NCI-H2081 (cell line): ENCODE data around the gene ERC2.
A peak's percentile ranks its signal among the peaks of the same experiment; 100 is the strongest.

Experiments used
- DNase-seq, 2 experiments: peaks; one replicate each; lab custom pipeline; 2025; lab: John Stamatoyannopoulos, UW

Gene ERC2

GRCh38 chr3:56468184-56469106, at the start of gene ERC2:
ERC2 (minus strand) TSS chr3:56468467.
- peak; percentile 35 to 38 for DNase-seq

- DNase-seq = no peak
Observed at GRCh38 chr3:56502738-56503137, 34.5 kb upstream of the ERC2 start.

GRCh38 chr3:56496376-56496775, 28.1 kb upstream of the ERC2 start:
- DNase-seq = peak; percentile 38 to 89

- peak; percentile 67 to 77 for DNase-seq
Observed at GRCh38 chr3:56494679-56495322, 26.5 kb upstream of the ERC2 start.

- no peak for DNase-seq
Observed at GRCh38 chr3:56491566-56491965, 23.3 kb upstream of the ERC2 start.

- no peak for DNase-seq
Observed at GRCh38 chr3:56488812-56489600, 20.7 kb upstream of the ERC2 start.

- DNase-seq = no peak
Observed at GRCh38 chr3:56484525-56485032, 16.3 kb upstream of the ERC2 start.

GRCh38 chr3:56484122-56484521, 15.9 kb upstream of the ERC2 start:
- DNase-seq = no peak

GRCh38 chr3:56477646-56478045, 9.4 kb upstream of the ERC2 start:
- DNase-seq = no peak

- no peak for DNase-seq
Observed at GRCh38 chr3:56476771-56477170, 8.5 kb upstream of the ERC2 start.

- no peak for DNase-seq
Observed at GRCh38 chr3:56471771-56472170, 3.5 kb upstream of the ERC2 start.

- DNase-seq = no peak
Observed at GRCh38 chr3:56469141-56469540, 874 bp upstream of the ERC2 start.

GRCh38 chr3:56467801-56468183, 475 bp downstream of the ERC2 start:
- peak in 1 of 2 experiments; percentile 37 for DNase-seq

- peak; percentile 86 to 96 for DNase-seq
Observed at GRCh38 chr3:56467108-56467507, 1.2 kb downstream of the ERC2 start.

GRCh38 chr3:56459719-56460118, 8.5 kb downstream of the ERC2 start:
- DNase-seq = no peak

GRCh38 chr3:56459104-56459496, 9.2 kb downstream of the ERC2 start:
- DNase-seq = no peak

- no peak for DNase-seq
Observed at GRCh38 chr3:56458496-56459103, 9.7 kb downstream of the ERC2 start.

- peak; percentile 33 to 78 for DNase-seq
Observed at GRCh38 chr3:56456117-56456516, 12.2 kb downstream of the ERC2 start.

GRCh38 chr3:56453011-56453410, 15.3 kb downstream of the ERC2 start:
- no peak for DNase-seq

GRCh38 chr3:56452085-56452484, 16.2 kb downstream of the ERC2 start:
- DNase-seq = no peak

GRCh38 chr3:56443372-56443771, 24.9 kb downstream of the ERC2 start:
- DNase-seq = no peak

- DNase-seq = no peak
Observed at GRCh38 chr3:56428667-56429066, 39.6 kb downstream of the ERC2 start.
